IPS-18a (cell line): Measurements from ENCODE around the gene MAT1A.

Experiments used
- H3K27ac ChIP-seq: one replicate; pipeline ENCODE4 v1.5.1; 2013; ENCODE audit warnings: low read length
- H3K27me3 ChIP-seq: one replicate; pipeline ENCODE4 v1.6.1; 2013; ENCODE audit warnings: mild to moderate bottlenecking, low read length; ENCODE audit not compliant: control insufficient read depth, insufficient read depth
- H3K36me3 ChIP-seq: one replicate; pipeline ENCODE4 v1.6.1; 2013; ENCODE audit warnings: low read depth, low read length; ENCODE audit not compliant: control insufficient read depth
- H3K4me1 ChIP-seq: one replicate; pipeline ENCODE4 v1.6.1; 2013; ENCODE audit warnings: low read depth, low read length; ENCODE audit not compliant: control insufficient read depth
- H3K4me3 ChIP-seq: one replicate; pipeline ENCODE4 v1.5.1; 2013; ENCODE audit warnings: low read length
- H3K9ac ChIP-seq: one replicate; pipeline ENCODE4 v1.6.1; 2013; ENCODE audit warnings: mild to moderate bottlenecking, low read length, moderate library complexity
- H3K9me3 ChIP-seq: one replicate; pipeline ENCODE4 v1.6.1; 2013; ENCODE audit warnings: low read depth, low read length; ENCODE audit not compliant: control insufficient read depth

The MAT1A gene

DNA sequence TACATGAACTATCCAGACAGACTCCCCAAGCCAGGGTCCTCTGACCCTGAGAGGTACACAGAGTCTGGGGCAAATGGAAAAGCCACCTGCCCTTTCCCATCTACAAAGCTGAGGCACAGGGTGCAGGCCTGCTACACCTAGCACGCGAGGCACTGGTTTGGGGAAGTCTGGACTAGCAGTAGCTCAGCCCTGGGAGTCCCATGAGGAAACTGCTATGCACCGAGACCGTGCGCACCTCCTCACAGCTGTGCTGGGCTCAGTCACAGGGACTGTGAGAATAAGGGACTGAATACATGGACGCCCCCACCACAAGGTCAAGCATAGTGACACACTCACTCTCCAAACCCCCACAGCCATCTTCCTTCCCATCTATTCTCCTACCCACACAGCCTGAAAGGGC, 8.2 kb downstream of the MAT1A start:
- H3K36me3 ChIP-seq: no peaks in the 10 kb centered on the region
- H3K9ac ChIP-seq: no peak overlapping the region
- H3K27ac ChIP-seq: no peak overlapping the region
- no peak overlapping the region for H3K4me3 ChIP-seq
- no peaks in the 10 kb centered on the region for H3K9me3 ChIP-seq
- H3K4me1 ChIP-seq: no peaks in the 10 kb centered on the region
- H3K27me3 ChIP-seq: no peaks in the 10 kb centered on the region

- no peak overlapping the region for H3K27ac ChIP-seq
- H3K4me1 ChIP-seq: no peaks in the 10 kb centered on the region
- no peaks in the 10 kb centered on the region for H3K27me3 ChIP-seq
- no peaks in the 10 kb centered on the region for H3K9me3 ChIP-seq
- H3K4me3 ChIP-seq: no peak overlapping the region
- no peaks in the 10 kb centered on the region for H3K36me3 ChIP-seq
- H3K9ac ChIP-seq: no peak overlapping the region
Observed at GRCh38 chr10:80280071-80280800, 9.2 kb downstream of the MAT1A start.

DNA sequence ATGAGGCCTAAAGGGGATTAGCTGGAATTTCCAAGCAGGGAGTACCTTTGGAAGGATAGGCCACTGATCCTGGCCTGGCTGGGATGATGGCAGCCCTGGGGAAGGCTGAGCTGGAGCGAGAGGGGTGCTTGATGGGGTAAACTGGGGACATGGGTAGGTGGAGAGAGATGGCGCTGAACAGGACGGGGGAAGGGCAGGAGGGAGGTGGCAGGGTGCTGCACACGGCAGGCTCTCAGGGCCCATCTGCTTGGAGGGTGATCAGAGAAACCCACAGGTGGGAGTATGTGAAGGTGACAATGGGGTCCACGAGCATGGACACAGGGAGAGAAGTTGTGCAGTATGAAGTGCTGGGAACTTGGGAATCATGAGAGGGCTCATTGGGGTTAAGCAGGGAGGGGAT, 10.3 kb downstream of the MAT1A start:
- H3K27ac ChIP-seq: no peak overlapping the region

DNA sequence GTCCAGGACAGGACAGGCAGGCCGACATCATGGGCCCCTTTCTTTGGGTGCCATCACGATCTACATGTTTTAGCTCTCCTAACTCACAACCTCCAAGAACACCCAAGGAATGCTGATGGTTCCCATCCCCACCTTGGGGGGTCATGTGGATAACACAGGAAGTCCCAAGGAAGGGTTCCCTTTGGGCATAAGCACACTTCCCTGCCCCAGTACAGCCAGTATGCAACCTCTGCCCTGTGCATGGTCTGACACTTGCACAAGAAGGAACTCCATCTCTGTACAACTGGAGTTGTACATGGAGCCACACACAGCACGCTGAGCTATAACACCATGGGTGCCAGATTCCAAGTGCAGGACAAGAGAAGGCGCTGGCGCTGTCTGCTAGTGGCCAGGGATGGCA, 11.0 kb downstream of the MAT1A start:
- no peak overlapping the region for H3K4me3 ChIP-seq
- H3K27ac ChIP-seq: no peak overlapping the region
- no peaks in the 10 kb centered on the region for H3K36me3 ChIP-seq
- H3K9me3 ChIP-seq: no peaks in the 10 kb centered on the region
- H3K27me3 ChIP-seq: no peaks in the 10 kb centered on the region
- H3K9ac ChIP-seq: no peak overlapping the region
- H3K4me1 ChIP-seq: no peaks in the 10 kb centered on the region

More for the DNA sequence above, 10.3 kb downstream of the MAT1A start:
- no peaks in the 10 kb centered on the region for H3K9me3 ChIP-seq
- no peaks in the 10 kb centered on the region for H3K36me3 ChIP-seq
- no peak overlapping the region for H3K4me3 ChIP-seq
- H3K4me1 ChIP-seq: no peaks in the 10 kb centered on the region
- no peak overlapping the region for H3K9ac ChIP-seq
- H3K27me3 ChIP-seq: no peaks in the 10 kb centered on the region

- Histone ChIP-seq H3K27ac (no peak overlapping the region), H3K27me3 (no peaks in the 10 kb centered on the region), H3K9me3 (no peaks in the 10 kb centered on the region), H3K4me3 (no peak overlapping the region), H3K36me3 (no peaks in the 10 kb centered on the region), H3K4me1 (no peaks in the 10 kb centered on the region), H3K9ac (no peak overlapping the region)
Observed at GRCh38 chr10:80277567-80278250, 11.7 kb downstream of the MAT1A start.

GRCh38 chr10:80277016-80277415, 12.4 kb downstream of the MAT1A start:
- H3K27me3 ChIP-seq: no peaks in the 10 kb centered on the region
- H3K4me3 ChIP-seq: no peak overlapping the region
- no peak overlapping the region for H3K27ac ChIP-seq
- H3K9ac ChIP-seq: no peak overlapping the region
- H3K9me3 ChIP-seq: no peaks in the 10 kb centered on the region
- no peaks in the 10 kb centered on the region for H3K36me3 ChIP-seq
- H3K4me1 ChIP-seq: no peaks in the 10 kb centered on the region

DNA sequence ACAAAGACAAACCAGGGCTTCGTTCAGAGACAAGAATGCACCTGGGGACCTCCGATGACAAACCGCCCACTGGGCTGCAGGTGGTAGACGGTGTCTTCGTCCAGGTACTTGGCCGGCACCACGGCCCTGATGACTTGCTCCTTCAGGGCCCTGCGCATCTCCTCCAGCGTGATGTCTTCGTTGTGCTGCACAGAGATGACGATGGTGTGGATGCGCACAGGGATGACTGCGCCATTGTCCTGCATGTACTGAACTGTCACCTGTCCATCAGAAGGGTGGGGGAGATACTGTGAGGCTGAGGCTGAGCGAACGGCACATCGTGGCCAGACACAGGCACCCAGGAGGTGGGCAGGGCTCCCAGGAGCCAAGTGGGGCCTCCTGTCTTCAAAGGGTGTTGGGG, 13.1 kb downstream of the MAT1A start:
- Histone ChIP-seq H3K27me3 (no peaks in the 10 kb centered on the region), H3K9ac (no peak overlapping the region), H3K36me3 (no peaks in the 10 kb centered on the region)

GRCh38 chr10:80275756-80276155, 13.7 kb downstream of the MAT1A start:
- Histone ChIP-seq H3K9ac (no peak overlapping the region), H3K36me3 (no peaks in the 10 kb centered on the region), H3K9me3 (no peaks in the 10 kb centered on the region), H3K27me3 (no peaks in the 10 kb centered on the region), H3K4me3 (no peak overlapping the region), H3K27ac (no peak overlapping the region), H3K4me1 (no peaks in the 10 kb centered on the region)

More for the DNA sequence above, 13.1 kb downstream of the MAT1A start:
- Histone ChIP-seq H3K27ac (no peak overlapping the region), H3K4me1 (no peaks in the 10 kb centered on the region), H3K4me3 (no peak overlapping the region), H3K9me3 (no peaks in the 10 kb centered on the region)

GRCh38 chr10:80275135-80275498, 14.3 kb downstream of the MAT1A start:
- H3K4me1 ChIP-seq: no peaks in the 10 kb centered on the region

DNA sequence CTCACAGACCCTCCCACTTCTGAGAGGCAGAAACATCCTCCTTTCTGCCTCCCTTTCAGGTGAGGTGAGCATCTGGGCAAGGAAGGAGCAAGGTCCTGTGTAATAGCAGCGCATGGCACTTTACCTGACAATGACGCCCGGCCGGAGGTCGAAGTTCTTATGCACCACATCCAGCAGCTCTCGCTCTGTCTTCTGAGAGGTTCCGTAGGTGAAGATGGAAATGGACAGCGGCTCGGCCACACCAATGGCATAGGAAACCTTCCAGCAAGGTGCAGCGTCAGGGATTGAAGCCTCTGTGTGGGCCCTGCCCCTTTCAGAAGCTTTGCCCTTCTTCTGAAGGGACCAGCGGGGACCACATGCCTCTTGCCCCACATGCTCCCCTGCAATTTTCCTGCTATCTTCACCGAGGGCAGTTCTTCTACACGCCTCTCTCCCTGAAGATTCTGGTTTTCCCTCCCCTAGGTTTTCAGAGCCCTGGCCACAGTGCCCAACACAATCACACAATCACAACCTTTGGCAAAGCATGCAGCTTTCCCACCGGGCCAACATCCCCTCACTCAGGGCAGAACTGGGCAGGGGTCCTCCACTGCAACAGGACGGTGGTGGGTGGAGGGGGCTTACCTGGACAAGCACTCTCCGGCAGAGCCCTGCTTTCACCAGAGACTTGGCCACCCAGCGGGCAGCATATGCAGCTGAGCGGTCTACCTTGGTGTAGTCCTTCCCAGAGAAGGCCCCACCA, 14.9 kb downstream of the MAT1A start:
- no peak overlapping the region for H3K4me3 ChIP-seq
- H3K9me3 ChIP-seq: no peaks in the 10 kb centered on the region
- no peak overlapping the region for H3K9ac ChIP-seq
- no peak overlapping the region for H3K27ac ChIP-seq
- H3K36me3 ChIP-seq: no peaks in the 10 kb centered on the region
- no peaks in the 10 kb centered on the region for H3K27me3 ChIP-seq
- H3K4me1 ChIP-seq: no peaks in the 10 kb centered on the region

More at GRCh38 chr10:80275135-80275498, 14.3 kb downstream of the MAT1A start:
- Histone ChIP-seq H3K9ac (no peak overlapping the region), H3K4me3 (no peak overlapping the region), H3K36me3 (no peaks in the 10 kb centered on the region), H3K9me3 (no peaks in the 10 kb centered on the region), H3K27ac (no peak overlapping the region), H3K27me3 (no peaks in the 10 kb centered on the region)

DNA sequence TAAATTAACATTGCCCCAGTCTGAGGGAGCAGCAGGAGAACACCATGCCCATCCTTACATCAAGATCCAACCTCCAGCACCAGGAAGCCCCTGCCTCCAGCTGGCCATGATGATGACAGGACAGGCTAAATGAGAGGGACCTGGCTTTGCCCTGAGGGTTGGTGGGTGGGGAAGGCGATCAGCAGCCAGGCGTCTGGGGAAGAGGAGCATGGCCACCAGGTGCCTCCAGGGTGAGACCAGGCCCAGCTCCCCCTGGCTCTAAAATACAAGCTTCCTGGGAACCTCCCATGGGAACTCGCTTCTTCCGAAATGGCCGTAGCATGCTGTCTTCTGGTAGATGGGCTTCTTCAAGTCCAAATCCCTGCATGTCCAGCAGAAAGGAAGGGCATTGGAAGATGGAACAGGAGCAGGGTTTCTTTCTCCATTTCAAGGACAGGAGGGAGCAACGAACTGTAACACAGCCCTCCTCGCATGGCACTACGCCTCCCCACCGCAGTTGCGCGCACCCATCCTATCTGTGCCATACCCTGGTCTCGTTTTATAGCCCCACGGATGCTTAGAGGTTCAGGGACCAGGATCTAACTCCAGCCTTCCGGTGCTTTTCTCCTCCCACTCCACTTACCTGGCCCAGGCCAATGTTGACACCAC, 15.8 kb downstream of the MAT1A start:
- no peaks in the 10 kb centered on the region for H3K4me1 ChIP-seq
- H3K36me3 ChIP-seq: no peaks in the 10 kb centered on the region
- no peaks in the 10 kb centered on the region for H3K9me3 ChIP-seq
- no peaks in the 10 kb centered on the region for H3K27me3 ChIP-seq
- H3K9ac ChIP-seq: no peak overlapping the region
- no peak overlapping the region for H3K4me3 ChIP-seq
- no peak overlapping the region for H3K27ac ChIP-seq
